Heart right ventricle (tissue), 16 donors: ENCODE data around the gene PRC1. TPM values are rescaled to one million over a fixed set of nuclear protein-coding genes. Genes with fewer than 3 reads are reported as not detected.

Source experiments
- ATAC-seq, 8 donors: fragments of 200-7000 bp; cut with Tn5 transposase; one replicate each; pipeline ENCODE4 v1.9.1; 2020; ENCODE audit warnings: mild to moderate bottlenecking in 8 of 8, moderate library complexity in 8 of 8, moderate number of reproducible peaks in 1 of 8
- DNase-seq, 2 donors: peaks; one replicate each; pipeline ENCODE4 v3.0.0-alpha.2; 2020
- H3K27ac ChIP-seq, 10 donors: fragments of 200-600 bp; sonication (generic) in 2 of 10; one replicate each; pipeline versions ENCODE4 v1.5.0 to v1.8.0; 2020 to 2022; ENCODE audit warnings: mild to moderate bottlenecking in 3 of 10
- H3K27me3 ChIP-seq, 7 donors: fragments of 200-600 bp; one replicate each; pipeline ENCODE4 v1.8.0; 2021 to 2022; ENCODE audit warnings: mild to moderate bottlenecking in 2 of 7
- H3K36me3 ChIP-seq, 9 donors: fragments of 200-600 bp; sonication (generic) in 1 of 9; one replicate each; pipeline versions ENCODE4 v1.5.0 to v1.8.0; 2020 to 2022; ENCODE audit warnings: mild to moderate bottlenecking in 2 of 9
- H3K4me1 ChIP-seq, 9 donors: fragments of 200-600 bp; sonication (generic) in 1 of 9; one replicate each; pipeline versions ENCODE4 v1.5.0 to v1.8.0; 2020 to 2022; ENCODE audit warnings: mild to moderate bottlenecking in 4 of 9
- H3K4me3 ChIP-seq, 10 donors: fragments of 200-600 bp; sonication (generic) in 2 of 10; one replicate each; pipeline versions ENCODE4 v1.5.0 to v1.8.0; 2020 to 2022; ENCODE audit warnings: mild to moderate bottlenecking in 7 of 10, moderate library complexity in 2 of 10
- H3K9me3 ChIP-seq, 11 donors: fragments of 200-600 bp in 10 of 11; sonication (generic) in 2 of 11; one replicate each; pipeline versions ENCODE4 v1.5.0 to v1.8.0; 2013 to 2022; ENCODE audit warnings: mild to moderate bottlenecking in 2 of 11, control low read depth in 1 of 11, moderate library complexity in 1 of 11
- WGBS, 2 donors: extraction: QIAGEN DNeasy Blood & Tissue Kit; methylation state at CpG; one replicate each; pipeline ENCODE4 v1.1.7; 2013; ENCODE audit warnings: inconsistent platforms in 1 of 2; 5-methylcytosine and 5-hydroxymethylcytosine counted together
- intact Hi-C, 10 donors: fragments of 100-400 bp; cut with DNase I; formaldehyde crosslinking; loops; one replicate each; pipeline versions ENCODE4 v1.11.1 to v1.14.2; 2022
- polyA plus RNA-seq, 2 donors: library from polyadenylated mRNA; stranded (reverse); fragments of 200-250 nt; gene quantifications; one replicate each; pipeline ENCODE4 v1.2.3, GENCODE V29; 2013
- total RNA-seq, 10 donors: library from RNA; stranded (reverse); fragmentation: NEBNext Ultra II Directional in 3 of 10; extraction: Animal tissue kit (Norgen Biotek cat#: 25700) in 3 of 10; gene quantifications; one replicate each; pipeline versions ENCODE4 v1.2.1 to v1.2.4, GENCODE V29; 2021 to 2023
- TF ChIP-seq, protein P1 (sequence below), 9 donors: fragments of 200-600 bp; sonication (generic) in 2 of 9; IDR thresholded peaks; one replicate each; pipeline versions ENCODE4 v1.5.0 to v1.8.0; 2021 to 2022; ENCODE audit warnings: antibody characterized with exemption in 9 of 9, mild to moderate bottlenecking in 5 of 9, moderate library complexity in 1 of 9
- donor health status: Arrhythmogenic right ventricular cardiomyopathy.
- donor health status: ischemic (EF 13 %, LVEDD 7.1; RV severe dilation, severe dysfunction).
- donor health status: healthy with polysubstance abuse.
- donor health status: DM: no; HTN: yes; CAD: no.
- donor health status: DM: no; HTN: no; CAD: no.
- donor health status: ischemic (EF 25% LVEDD 6.9; RV normal size, moderate dysfunction).
- donor health status: ischemic (EF 25% LVEDD 5.7; RV mildly dilated, moderate dysfunction).
- donor health status: healthy.
- donor health status: DM: yes; HTN: yes; CAD: no.
- donor health status: Ischemic cardiomyopathy.
- donor health status: ischemic (EF 35%, LVEDD 5.7; RV mildly dilated, moderate dysfunction).
- donor health status: nonischemic (EF 11% LVEDD 7.7; RV severe dilation, severe dysfunction).
- donor health status: DM: yes; HTN: yes; CAD: no.
- donor health status: PGD.
- donor health status: ischemic (EF 29% LVEDD 5.4; RV normal size, mild dysfunction).
- donor health status: nonischemic (EF 23%, LVEDD 6.1; RV moderate dilation, normal function).

PRC1 gene
- total and polyA plus RNA-seq, 12 donors: 2.1 to 16.2 (median 4.6) TPM

DNA sequence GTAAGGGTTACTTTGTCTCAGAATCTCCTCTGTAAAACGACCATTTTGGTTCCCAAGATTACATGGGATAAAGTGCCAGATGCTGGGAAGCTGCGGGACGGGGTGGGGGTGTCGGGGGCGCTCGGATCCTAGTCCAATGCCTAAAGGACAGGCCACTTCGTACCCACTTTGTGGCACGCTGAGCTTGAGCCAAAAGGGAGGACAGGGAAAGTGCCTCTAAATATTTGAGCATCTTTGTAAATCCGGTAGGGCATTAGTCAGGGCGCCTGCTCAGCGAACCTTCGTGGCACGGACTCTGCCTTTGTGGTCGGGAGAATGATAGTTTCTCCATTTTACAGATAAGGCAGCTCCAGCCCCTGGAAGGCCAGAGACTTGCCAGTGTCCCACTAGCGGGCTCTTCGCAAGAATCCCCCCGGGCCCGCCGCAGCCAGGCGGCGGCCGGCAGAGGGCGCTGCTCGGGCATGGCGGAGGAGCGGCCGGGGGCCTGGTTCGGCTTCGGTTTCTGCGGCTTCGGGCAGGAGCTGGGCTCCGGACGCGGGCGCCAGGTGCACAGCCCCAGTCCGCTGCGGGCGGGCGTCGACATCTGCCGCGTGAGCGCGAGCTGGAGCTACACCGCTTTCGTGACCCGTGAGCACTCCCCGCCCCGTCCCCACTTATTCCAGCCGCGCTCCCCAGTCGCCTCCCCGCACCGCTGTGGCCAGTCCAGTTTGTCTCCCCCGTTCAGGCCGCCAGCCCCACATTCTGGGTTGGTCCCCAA lies 37.9 kb downstream of the PRC1 start:
- peaks cover 0 to 45% (median 19%) of the 10 kb centered on the region in 9 donors for H3K36me3 ChIP-seq
- DNase-seq (peak; percentile 78 to 80), ATAC-seq (peak; percentile 11 to 43 (median 28))
- no peaks in the 10 kb centered on the region for H3K27me3 ChIP-seq
- peak overlapping the region in 9 of 10 donors; percentile 36 to 77 (median 58) for H3K27ac ChIP-seq
- intact Hi-C loops: loop anchor here (1.0 to 10.0 kb wide), 15 partner anchors 36 to 316 kb away; partner anchors contain the start of genes PRC1 (in 2 of the 10) and VPS33B (in 1 of the 10)
- TF ChIP-seq, protein P1, sequence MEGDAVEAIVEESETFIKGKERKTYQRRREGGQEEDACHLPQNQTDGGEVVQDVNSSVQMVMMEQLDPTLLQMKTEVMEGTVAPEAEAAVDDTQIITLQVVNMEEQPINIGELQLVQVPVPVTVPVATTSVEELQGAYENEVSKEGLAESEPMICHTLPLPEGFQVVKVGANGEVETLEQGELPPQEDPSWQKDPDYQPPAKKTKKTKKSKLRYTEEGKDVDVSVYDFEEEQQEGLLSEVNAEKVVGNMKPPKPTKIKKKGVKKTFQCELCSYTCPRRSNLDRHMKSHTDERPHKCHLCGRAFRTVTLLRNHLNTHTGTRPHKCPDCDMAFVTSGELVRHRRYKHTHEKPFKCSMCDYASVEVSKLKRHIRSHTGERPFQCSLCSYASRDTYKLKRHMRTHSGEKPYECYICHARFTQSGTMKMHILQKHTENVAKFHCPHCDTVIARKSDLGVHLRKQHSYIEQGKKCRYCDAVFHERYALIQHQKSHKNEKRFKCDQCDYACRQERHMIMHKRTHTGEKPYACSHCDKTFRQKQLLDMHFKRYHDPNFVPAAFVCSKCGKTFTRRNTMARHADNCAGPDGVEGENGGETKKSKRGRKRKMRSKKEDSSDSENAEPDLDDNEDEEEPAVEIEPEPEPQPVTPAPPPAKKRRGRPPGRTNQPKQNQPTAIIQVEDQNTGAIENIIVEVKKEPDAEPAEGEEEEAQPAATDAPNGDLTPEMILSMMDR (IDR thresholded peaks at IDR 0.05): peak; percentile 87 to 97 (median 95)
- 5 to 8% methylated on average over 55 to 56 of the region's 56 CpGs for WGBS, 2 donors
- peak overlapping the region; percentile 43 to 84 (median 75) for H3K4me3 ChIP-seq
- peaks cover 0 to 56% (median 32%) of the 10 kb centered on the region in 9 donors for H3K4me1 ChIP-seq
- no peaks in the 10 kb centered on the region for H3K9me3 ChIP-seq

GRCh38 chr15:90955624-90956273 lies 38.6 kb downstream of the PRC1 start:
- Histone ChIP-seq H3K36me3 (peaks cover 0 to 45% (median 25%) of the 10 kb centered on the region in 9 donors), H3K4me3 (peak overlapping the region in 8 of 10 donors; percentile 66 to 96 (median 82)), H3K27ac (peak overlapping the region in 1 of 10 donors; percentile 95), H3K4me1 (peaks cover 0 to 50% (median 31%) of the 10 kb centered on the region in 9 donors), H3K9me3 (no peaks in the 10 kb centered on the region), H3K27me3 (no peaks in the 10 kb centered on the region)
- DNase-seq (no peak), ATAC-seq (no peak)
- TF ChIP-seq, protein P1 (IDR thresholded peaks at IDR 0.05): no peak
- WGBS, 2 donors: 69 to 73% methylated on average over 20 of the region's 20 CpGs
- intact Hi-C loops: loop anchor here (1.0 to 10.0 kb wide), 15 partner anchors 37 to 317 kb away; partner anchors contain the start of genes PRC1 (in 2 of the 10) and VPS33B (in 1 of the 10)

DNA sequence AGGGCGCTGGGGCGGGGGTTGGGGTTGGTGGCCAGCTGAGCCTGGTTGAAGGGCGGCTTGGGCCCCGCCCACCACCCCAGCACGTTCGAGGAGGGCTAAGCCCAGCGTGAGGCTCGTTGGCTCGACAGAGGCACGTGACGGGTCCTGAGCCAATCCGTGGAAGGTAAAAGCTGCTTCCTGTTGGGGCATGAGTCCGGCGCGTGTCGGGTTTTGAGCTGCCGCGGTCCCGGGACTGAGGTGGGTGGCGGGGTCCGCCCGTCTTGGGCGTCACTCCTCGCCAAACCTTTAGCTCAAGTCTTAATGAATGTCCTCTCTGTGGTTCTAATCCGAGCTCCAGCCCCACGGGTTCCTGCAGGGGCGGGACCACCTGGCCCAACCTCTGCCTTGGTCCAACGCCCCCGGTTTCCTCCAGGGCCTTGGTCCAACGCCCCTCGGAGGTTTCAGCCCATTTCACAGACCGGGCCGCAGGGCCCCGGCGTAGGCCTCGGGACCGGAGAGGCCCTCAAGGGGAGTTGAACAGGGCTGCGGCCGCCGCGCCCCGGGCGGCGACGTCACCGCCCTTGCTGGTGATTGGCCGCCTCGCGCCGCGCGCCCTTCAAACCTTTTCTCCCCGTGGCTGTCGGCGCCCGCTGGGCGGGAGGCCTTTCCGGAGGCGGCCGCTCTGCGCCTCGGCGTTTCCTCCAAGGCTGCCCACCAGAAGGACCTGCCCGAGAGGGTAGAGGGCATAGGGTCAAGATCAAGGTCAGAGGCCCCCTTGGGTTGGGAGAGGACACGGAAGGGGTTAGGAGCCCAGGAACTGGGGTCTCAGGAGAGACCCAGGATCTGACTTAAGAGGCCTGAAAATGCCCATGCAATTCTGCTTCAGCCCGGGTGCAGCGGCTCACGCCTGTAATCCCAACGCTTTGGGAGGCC lies 39.4 kb downstream of the PRC1 start, which contains the start of gene RCCD1:
Gene RCCD1 (plus strand): TSS at position 173 of the 912 bp plus-strand sequence. CDS start 1,851 bp downstream, outside the sequence.
- ATAC-seq: peak; percentile 89 to 97 (median 96)
- TF ChIP-seq, protein P1 (IDR thresholded peaks at IDR 0.05): no peak
- 2% methylated on average over 68 to 69 of the region's 69 CpGs for WGBS, 2 donors

More for the DNA sequence above, 39.4 kb downstream of the PRC1 start, which contains the start of gene RCCD1:
- Histone ChIP-seq H3K4me3 (peak within 1 kb of the TSS; percentile 44 to 96 (median 80)), H3K27me3 (no peaks in the 10 kb centered on the region), H3K36me3 (peaks cover 0 to 45% (median 32%) of the 10 kb centered on the region in 9 donors), H3K27ac (peak within 1 kb of the TSS; percentile 15 to 97 (median 88)), H3K9me3 (no peaks in the 10 kb centered on the region), H3K4me1 (peaks cover 0 to 43% (median 28%) of the 10 kb centered on the region in 9 donors)
- intact Hi-C loops: loop anchor here (5.0 to 10.0 kb wide), 10 partner anchors 37 to 317 kb away; partner anchors contain the start of genes PRC1 (in 2 of the 10) and VPS33B (in 1 of the 10)
- peak; percentile 93 to 95 for DNase-seq
